DOHH2 (cell line): Measurements from ENCODE around the gene FAM181B.

Experiments
- H3F3A ChIP-seq: fragments of 200-600 bp; sonication (generic), shearing (Covaris generic); 2 replicates; pipeline ENCODE4 v1.6.0; 2016; ENCODE audit warnings: antibody characterized with exemption, mild to moderate bottlenecking; ENCODE audit not compliant: control insufficient read depth, insufficient read depth
- H3K27ac ChIP-seq: fragments of 200-600 bp; sonication (generic); 2 replicates; pipeline ENCODE4 v1.5.1; 2014; ENCODE audit warnings: low read depth, mild to moderate bottlenecking, low read length, moderate library complexity
- H3K27me3 ChIP-seq: fragments of 200-600 bp; sonication (generic); 2 replicates; pipeline ENCODE4 v1.6.1; 2014; ENCODE audit warnings: mild to moderate bottlenecking, low read length, mixed read lengths; ENCODE audit not compliant: control insufficient read depth
- H3K36me3 ChIP-seq: fragments of 200-600 bp; sonication (generic); 2 replicates; pipeline ENCODE4 v1.6.1; 2014; ENCODE audit warnings: mild to moderate bottlenecking, low read length, moderate library complexity, mixed read lengths; ENCODE audit not compliant: control insufficient read depth
- H3K4me1 ChIP-seq: fragments of 200-600 bp; sonication (generic); 2 replicates; pipeline ENCODE4 v1.6.1; 2014; ENCODE audit warnings: mild to moderate bottlenecking, low read length, mixed read lengths; ENCODE audit not compliant: control insufficient read depth
- H3K4me2 ChIP-seq: fragments of 200-600 bp; sonication (generic); 2 replicates; pipeline ENCODE4 v1.6.0; 2014; ENCODE audit warnings: mild to moderate bottlenecking, low read length, moderate library complexity
- H3K4me3 ChIP-seq: fragments of 200-600 bp; sonication (generic); 2 replicates; pipeline ENCODE4 v1.5.1; 2014; ENCODE audit warnings: mild to moderate bottlenecking, low read length, mixed read lengths
- H3K79me2 ChIP-seq: fragments of 200-600 bp; sonication (generic); 2 replicates; pipeline ENCODE4 v1.6.1; 2014; ENCODE audit warnings: mild to moderate bottlenecking, low read length, mixed read lengths; ENCODE audit not compliant: control insufficient read depth
- H3K9me2 ChIP-seq: fragments of 200-600 bp; sonication (generic); replicated peaks from 2 replicates; pipeline ENCODE4 v1.6.1; 2014; ENCODE audit warnings: mild to moderate bottlenecking, low read length, mixed read lengths; ENCODE audit not compliant: control insufficient read depth
- H3K9me3 ChIP-seq: fragments of 200-600 bp; sonication (generic); 2 replicates; pipeline ENCODE4 v1.6.1; 2014; ENCODE audit warnings: antibody characterized with exemption, low read length, mixed read lengths; ENCODE audit not compliant: control insufficient read depth, insufficient read depth
- H4K20me1 ChIP-seq: fragments of 200-600 bp; sonication (generic); 2 replicates; pipeline ENCODE4 v1.6.0; 2014; ENCODE audit warnings: low read depth, mild to moderate bottlenecking, antibody characterized with exemption, low read length, moderate library complexity; ENCODE audit not compliant: control insufficient read depth, insufficient read depth
- EZH2phosphoT487 ChIP-seq: fragments of 200-600 bp; sonication (generic); IDR thresholded peaks from 2 replicates; pipeline ENCODE4 v1.6.1; 2017; ENCODE audit warnings: borderline replicate concordance, mild to moderate bottlenecking, antibody characterized with exemption, low read length, moderate library complexity, mixed read lengths
- TF ChIP-seq, protein P1 (sequence below): fragments of 200-600 bp; sonication (generic); IDR thresholded peaks from one replicate; pipeline ENCODE4 v1.5.1; 2014; ENCODE audit warnings: antibody characterized with exemption, mild to moderate bottlenecking, low read depth, low read length; ENCODE audit not compliant: poor library complexity, severe bottlenecking

FAM181B gene

DNA sequence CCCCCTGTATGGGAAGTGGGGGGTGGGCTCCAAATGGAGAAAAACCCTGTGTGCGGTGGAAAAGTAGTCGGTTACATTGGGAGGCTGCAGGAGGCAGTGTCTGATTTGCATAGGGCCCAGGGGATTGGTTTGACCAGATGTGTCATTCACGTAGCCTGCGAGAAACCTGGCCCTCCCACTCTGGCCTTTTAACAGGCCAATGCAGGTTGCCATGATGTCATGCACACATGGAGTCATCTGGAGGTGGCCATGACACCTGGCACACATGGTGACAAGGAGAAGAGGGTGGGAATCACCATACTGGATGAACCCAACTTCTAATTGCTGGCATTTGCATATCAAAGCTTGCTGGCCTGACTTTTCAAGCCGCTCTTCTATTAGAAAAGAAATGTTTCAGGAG, 50.6 kb downstream of the FAM181B start:
- no peak overlapping the region for H3K27ac ChIP-seq
- no peaks in the 10 kb centered on the region for H3K36me3 ChIP-seq
- no peak overlapping the region for H3K4me3 ChIP-seq
- no peaks in the 10 kb centered on the region for H3K4me1 ChIP-seq
- no peaks in the 10 kb centered on the region for H3K9me2 ChIP-seq
- H3K9me3 ChIP-seq = peaks cover 10% of the 10 kb centered on the region; the same call in 1 of the 2 replicates
- no peaks in the 10 kb centered on the region for H4K20me1 ChIP-seq
- H3K27me3 ChIP-seq = no peaks in the 10 kb centered on the region
- no peaks in the 10 kb centered on the region for H3K79me2 ChIP-seq
- no peaks in the 10 kb centered on the region for H3F3A ChIP-seq
- TF ChIP-seq EZH2phosphoT487 = no peak
- TF ChIP-seq, protein P1, sequence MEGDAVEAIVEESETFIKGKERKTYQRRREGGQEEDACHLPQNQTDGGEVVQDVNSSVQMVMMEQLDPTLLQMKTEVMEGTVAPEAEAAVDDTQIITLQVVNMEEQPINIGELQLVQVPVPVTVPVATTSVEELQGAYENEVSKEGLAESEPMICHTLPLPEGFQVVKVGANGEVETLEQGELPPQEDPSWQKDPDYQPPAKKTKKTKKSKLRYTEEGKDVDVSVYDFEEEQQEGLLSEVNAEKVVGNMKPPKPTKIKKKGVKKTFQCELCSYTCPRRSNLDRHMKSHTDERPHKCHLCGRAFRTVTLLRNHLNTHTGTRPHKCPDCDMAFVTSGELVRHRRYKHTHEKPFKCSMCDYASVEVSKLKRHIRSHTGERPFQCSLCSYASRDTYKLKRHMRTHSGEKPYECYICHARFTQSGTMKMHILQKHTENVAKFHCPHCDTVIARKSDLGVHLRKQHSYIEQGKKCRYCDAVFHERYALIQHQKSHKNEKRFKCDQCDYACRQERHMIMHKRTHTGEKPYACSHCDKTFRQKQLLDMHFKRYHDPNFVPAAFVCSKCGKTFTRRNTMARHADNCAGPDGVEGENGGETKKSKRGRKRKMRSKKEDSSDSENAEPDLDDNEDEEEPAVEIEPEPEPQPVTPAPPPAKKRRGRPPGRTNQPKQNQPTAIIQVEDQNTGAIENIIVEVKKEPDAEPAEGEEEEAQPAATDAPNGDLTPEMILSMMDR = no peak
- no peak overlapping the region for H3K4me2 ChIP-seq

DNA sequence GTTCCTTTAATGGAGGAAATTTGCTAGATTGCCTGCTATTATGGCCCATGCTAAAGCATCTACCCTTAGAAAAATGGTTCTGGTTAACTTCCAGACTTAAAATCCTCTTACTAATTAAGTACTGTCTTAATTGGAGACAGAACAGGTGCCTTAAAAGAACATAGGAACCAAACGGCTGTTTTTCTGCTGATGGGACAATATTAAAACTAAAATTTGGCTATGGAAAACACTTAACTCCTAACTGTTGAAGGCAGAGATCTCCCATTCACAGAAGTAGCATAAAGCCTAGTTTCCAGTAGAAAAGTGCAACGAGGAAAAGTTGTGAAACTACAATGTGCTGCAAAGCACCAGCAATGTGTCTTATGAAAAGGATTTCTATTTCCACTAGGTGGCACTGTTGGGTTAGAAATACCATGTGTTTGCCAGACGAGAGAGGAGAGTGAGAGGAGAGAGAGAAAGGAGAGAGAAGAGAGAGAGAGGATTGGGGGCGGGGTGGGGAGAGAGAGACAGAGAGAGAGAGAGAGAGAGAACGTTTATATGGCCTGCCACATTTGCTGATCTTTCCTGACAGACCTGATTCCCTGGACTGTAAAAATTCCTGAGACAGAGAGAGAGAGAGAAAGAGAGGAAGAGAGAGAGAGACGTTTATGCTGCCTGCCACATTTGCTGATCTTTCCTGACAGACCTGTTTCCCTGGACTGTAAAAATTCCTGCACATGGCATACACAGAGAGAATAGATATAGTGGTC, 51.5 kb downstream of the FAM181B start:
- no peak for TF ChIP-seq EZH2phosphoT487
- TF ChIP-seq, protein P1 = peak; percentile 74
- H3K9me2 ChIP-seq = no peaks in the 10 kb centered on the region
- H3K27ac ChIP-seq = no peak overlapping the region

DNA sequence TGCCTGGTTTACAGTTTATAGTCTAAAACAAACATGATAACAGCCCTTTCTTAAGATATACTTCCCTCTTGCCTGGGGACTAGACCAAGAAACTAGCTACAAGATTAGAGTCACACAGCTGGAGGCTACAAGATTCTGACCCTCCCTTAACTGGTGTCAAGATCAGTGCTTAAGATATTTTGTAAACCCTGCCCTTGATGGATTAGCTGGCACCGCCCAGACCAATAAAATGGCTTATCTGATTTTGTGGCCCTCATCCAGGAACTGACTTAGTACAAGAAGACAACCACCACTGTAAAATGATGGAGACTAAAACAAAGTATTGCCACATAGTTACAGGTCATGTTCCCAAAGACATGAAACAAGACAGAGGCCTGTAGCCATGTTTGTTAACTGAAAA, 53.4 kb downstream of the FAM181B start:
- H3F3A ChIP-seq = no peaks in the 10 kb centered on the region
- TF ChIP-seq, protein P1 = no peak
- H3K4me1 ChIP-seq = no peaks in the 10 kb centered on the region
- H3K4me3 ChIP-seq = no peak overlapping the region
- H3K36me3 ChIP-seq = no peaks in the 10 kb centered on the region
- H4K20me1 ChIP-seq = no peaks in the 10 kb centered on the region
- H3K9me3 ChIP-seq = peaks cover 10% of the 10 kb centered on the region; the same call in 1 of the 2 replicates
- H3K4me2 ChIP-seq = no peak overlapping the region
- no peaks in the 10 kb centered on the region for H3K79me2 ChIP-seq
- H3K27me3 ChIP-seq = no peaks in the 10 kb centered on the region
- no peak overlapping the region for H3K27ac ChIP-seq
- H3K9me2 ChIP-seq = no peaks in the 10 kb centered on the region

More for the DNA sequence above, 51.5 kb downstream of the FAM181B start:
- H4K20me1 ChIP-seq = no peaks in the 10 kb centered on the region
- H3K27me3 ChIP-seq = no peaks in the 10 kb centered on the region
- H3F3A ChIP-seq = no peaks in the 10 kb centered on the region
- H3K4me1 ChIP-seq = no peaks in the 10 kb centered on the region
- no peak overlapping the region for H3K4me3 ChIP-seq
- H3K9me3 ChIP-seq = peaks cover 10% of the 10 kb centered on the region; the same call in 1 of the 2 replicates
- H3K79me2 ChIP-seq = no peaks in the 10 kb centered on the region
- H3K4me2 ChIP-seq = no peak overlapping the region
- H3K36me3 ChIP-seq = no peaks in the 10 kb centered on the region
